K562 (cell line): ENCODE measurements around the gene NMNAT1. TPM values are rescaled to one million over a fixed set of nuclear protein-coding genes. Genes with fewer than 3 reads are reported as not detected.

Source experiments
- BRD9 ChIP-seq: fragments of 450-650 bp; IDR thresholded peaks from 2 replicates; pipeline ENCODE4 v1.6.1; 2018; ENCODE audit warnings: low read depth; ENCODE audit not compliant: partially characterized antibody
- CC2D1A ChIP-seq: fragments of 450-650 bp; IDR thresholded peaks from 2 replicates; pipeline ENCODE4 v1.6.1; 2017; ENCODE audit warnings: mild to moderate bottlenecking
- CTBP1 ChIP-seq: fragments of 450-650 bp; IDR thresholded peaks from 2 replicates; pipeline ENCODE4 v1.6.1; 2016; ENCODE audit warnings: borderline replicate concordance
- JUN ChIP-seq, 2 experiments: sonication (generic) in 1 of 2; formaldehyde crosslinking in 1 of 2; IDR thresholded peaks; 2 replicates each; pipeline versions ENCODE4 v1.6.1 to v1.8.0; 2012 to 2022; ENCODE audit warnings: borderline replicate concordance in 2 of 2, mild to moderate bottlenecking in 2 of 2, improper control_type of control experiment in 1 of 2, low read depth in 1 of 2, low read length in 1 of 2, missing genetic modification reagents in 1 of 2
- MTA3 ChIP-seq: fragments of 450-650 bp; formaldehyde crosslinking; IDR thresholded peaks from 2 replicates; pipeline ENCODE4 v1.6.1; 2017; ENCODE audit warnings: mild to moderate bottlenecking, borderline replicate concordance
- NFYB ChIP-seq: IDR thresholded peaks from 2 replicates; pipeline ENCODE4 v1.6.1; 2011; ENCODE audit warnings: mild to moderate bottlenecking, moderate library complexity; ENCODE audit not compliant: insufficient read length; ENCODE audit errors: extremely low read depth
- NR2C2 ChIP-seq, 2 experiments: fragments of 200-800 bp in 1 of 2; sonication (Bioruptor generic) in 1 of 2; sonication (generic) in 1 of 2; formaldehyde crosslinking in 1 of 2; IDR thresholded peaks; 2 replicates each; pipeline versions ENCODE4 v1.6.1 to v1.8.0; 2016 to 2022; ENCODE audit warnings: mild to moderate bottlenecking in 1 of 2, missing compliant biosample characterization in 1 of 2, missing genetic modification characterization in 1 of 2, missing genetic modification reagents in 1 of 2
- TAF15 ChIP-seq: fragments of 200-400 bp; formaldehyde crosslinking; IDR thresholded peaks from 2 replicates; pipeline ENCODE4 v1.6.1; 2017; ENCODE audit warnings: mild to moderate bottlenecking, low read depth, low read length, moderate library complexity
- ZNF263 ChIP-seq: sonication (generic); formaldehyde crosslinking; IDR thresholded peaks from 2 replicates; pipeline ENCODE4 v1.8.0; 2022; ENCODE audit warnings: mild to moderate bottlenecking, missing genetic modification reagents, borderline replicate concordance
- ZNF507 ChIP-seq: conservative IDR thresholded peaks from 2 replicates; pipeline ENCODE4 v1.6.1; 2017; ENCODE audit warnings: missing genetic modification characterization, missing compliant biosample characterization
- polyA plus RNA-seq, 8 experiments: library from polyadenylated mRNA; depleted of rRNA in 4 of 8; stranded (reverse) in 5 of 8; unstranded in 3 of 8; fragments of >200 nt; fragmentation: Nextera tagmentation in 2 of 8; fragmentation: Illumina TruSeq in 1 of 8; extraction: Ambion mirVana in 2 of 8; extraction: Trizol in 1 of 8; gene quantifications; 2 replicates each; pipeline versions ENCODE4 v1.2.1 to v1.2.3, GENCODE V29; 2011 to 2014; ENCODE audit warnings: inconsistent platforms in 1 of 8, missing spikeins in 1 of 8
- total RNA-seq, 7 experiments: library from RNA; depleted of rRNA in 6 of 7; stranded (reverse); fragments of >200 nt in 6 of 7; fragmentation: Illumina TruSeq in 2 of 7; extraction: Trizol in 2 of 7; gene quantifications; 2 replicates each; pipeline versions ENCODE4 v1.2.1 to v1.2.3, GENCODE V29; 2011 to 2021; ENCODE audit warnings: low replicate concordance in 1 of 7
- TF ChIP-seq, protein P1 (sequence below), 2 experiments: fragments of 450-650 bp; IDR thresholded peaks; 2 replicates each; pipeline ENCODE4 v1.6.1; 2018; ENCODE audit warnings: mild to moderate bottlenecking in 2 of 2, low read depth in 1 of 2; ENCODE audit not compliant: partially characterized antibody in 2 of 2
- TF ChIP-seq, protein P2 (sequence below): fragments of 250-450 bp; sonication (Bioruptor Pico); IDR thresholded peaks from 2 replicates; pipeline ENCODE4 v1.4.0; 2020; ENCODE audit warnings: mild to moderate bottlenecking, moderate library complexity, borderline replicate concordance
- TF ChIP-seq, protein P3 (sequence below): fragments of 250-450 bp; sonication (Bioruptor Pico); IDR thresholded peaks from 2 replicates; pipeline ENCODE4 v1.5.0; 2020; ENCODE audit warnings: mild to moderate bottlenecking, borderline replicate concordance

The NMNAT1 gene
- total and polyA plus RNA-seq, 9 of the 15 experiments (the other 6 are each of a cell fraction or from before 2014, with no cell fraction given): 5.1 to 14.6 (median 12.1) TPM

DNA sequence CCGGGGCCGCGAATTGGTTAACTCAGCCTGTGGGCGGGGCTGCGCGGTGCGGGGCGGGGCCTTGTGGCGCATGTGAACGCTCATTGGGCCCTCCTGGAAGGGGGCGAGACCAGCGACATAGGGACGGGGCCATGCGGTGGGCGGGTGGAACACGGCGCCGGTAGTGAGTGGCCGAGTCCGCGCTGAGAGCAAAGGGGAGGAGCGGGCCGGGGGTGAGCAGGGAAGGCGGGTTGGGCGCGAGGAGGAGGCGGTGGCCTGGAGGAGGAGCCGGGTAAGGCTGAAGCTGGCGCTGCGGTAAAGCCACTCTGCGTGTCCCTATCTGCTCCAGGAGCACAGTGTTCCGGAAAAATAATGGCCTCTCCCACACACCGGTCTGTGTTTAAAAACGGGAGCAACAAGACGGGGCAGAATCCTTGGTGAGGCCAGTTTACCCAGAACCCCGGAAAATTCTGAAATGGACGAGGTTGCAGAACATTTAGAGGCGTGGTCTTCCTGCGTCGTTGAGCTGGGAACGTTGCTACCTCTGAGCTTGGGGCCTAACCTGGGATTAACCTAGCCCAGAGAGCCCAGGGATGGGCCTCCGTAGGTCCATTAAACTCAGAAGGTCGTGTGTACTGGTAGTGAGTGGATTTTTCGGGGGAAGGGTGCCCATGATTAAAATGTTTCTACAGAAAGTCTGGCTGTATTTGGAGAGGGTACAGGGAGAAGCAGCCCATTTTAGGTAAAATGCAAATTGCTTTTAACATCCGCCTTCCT is 32.7 kb upstream of the NMNAT1 start (continued):
- TF ChIP-seq, protein P1, sequence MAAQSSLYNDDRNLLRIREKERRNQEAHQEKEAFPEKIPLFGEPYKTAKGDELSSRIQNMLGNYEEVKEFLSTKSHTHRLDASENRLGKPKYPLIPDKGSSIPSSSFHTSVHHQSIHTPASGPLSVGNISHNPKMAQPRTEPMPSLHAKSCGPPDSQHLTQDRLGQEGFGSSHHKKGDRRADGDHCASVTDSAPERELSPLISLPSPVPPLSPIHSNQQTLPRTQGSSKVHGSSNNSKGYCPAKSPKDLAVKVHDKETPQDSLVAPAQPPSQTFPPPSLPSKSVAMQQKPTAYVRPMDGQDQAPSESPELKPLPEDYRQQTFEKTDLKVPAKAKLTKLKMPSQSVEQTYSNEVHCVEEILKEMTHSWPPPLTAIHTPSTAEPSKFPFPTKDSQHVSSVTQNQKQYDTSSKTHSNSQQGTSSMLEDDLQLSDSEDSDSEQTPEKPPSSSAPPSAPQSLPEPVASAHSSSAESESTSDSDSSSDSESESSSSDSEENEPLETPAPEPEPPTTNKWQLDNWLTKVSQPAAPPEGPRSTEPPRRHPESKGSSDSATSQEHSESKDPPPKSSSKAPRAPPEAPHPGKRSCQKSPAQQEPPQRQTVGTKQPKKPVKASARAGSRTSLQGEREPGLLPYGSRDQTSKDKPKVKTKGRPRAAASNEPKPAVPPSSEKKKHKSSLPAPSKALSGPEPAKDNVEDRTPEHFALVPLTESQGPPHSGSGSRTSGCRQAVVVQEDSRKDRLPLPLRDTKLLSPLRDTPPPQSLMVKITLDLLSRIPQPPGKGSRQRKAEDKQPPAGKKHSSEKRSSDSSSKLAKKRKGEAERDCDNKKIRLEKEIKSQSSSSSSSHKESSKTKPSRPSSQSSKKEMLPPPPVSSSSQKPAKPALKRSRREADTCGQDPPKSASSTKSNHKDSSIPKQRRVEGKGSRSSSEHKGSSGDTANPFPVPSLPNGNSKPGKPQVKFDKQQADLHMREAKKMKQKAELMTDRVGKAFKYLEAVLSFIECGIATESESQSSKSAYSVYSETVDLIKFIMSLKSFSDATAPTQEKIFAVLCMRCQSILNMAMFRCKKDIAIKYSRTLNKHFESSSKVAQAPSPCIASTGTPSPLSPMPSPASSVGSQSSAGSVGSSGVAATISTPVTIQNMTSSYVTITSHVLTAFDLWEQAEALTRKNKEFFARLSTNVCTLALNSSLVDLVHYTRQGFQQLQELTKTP (IDR thresholded peaks at IDR 0.05; ENCODE audit: low read depth in 1 of 2, partially characterized antibody in 2 of 2): peak in 1 of 2 experiments; percentile 48
- TF ChIP-seq CTBP1 (peak; percentile 62; the same call in 1 of the 2 replicates), NR2C2 (CRISPR knock-in tag; IDR thresholded peaks at IDR 0.05) (no peak), NR2C2 (tag; IDR thresholded peaks at IDR 0.05) (peak; percentile 75; the same call in 1 of the 2 replicates), BRD9 (peak; percentile 35), ZNF507 (no peak), MTA3 (peak; percentile 84; the same call in 1 of the 2 replicates), TAF15 (no peak), NFYB (no peak), JUN (IDR thresholded peaks at IDR 0.05; ENCODE audit: borderline replicate concordance, low read depth, low read length) (0 out of 2 replicates have a peak, but pooled peaks have one; percentile 3), JUN (CRISPR knock-in tag; IDR thresholded peaks at IDR 0.05; ENCODE audit: borderline replicate concordance) (no peak), ZNF263 (CRISPR knock-in tag) (peak; percentile 87), CC2D1A (0 out of 2 replicates have a peak, but pooled peaks have one; percentile 18)
- TF ChIP-seq, protein P2, sequence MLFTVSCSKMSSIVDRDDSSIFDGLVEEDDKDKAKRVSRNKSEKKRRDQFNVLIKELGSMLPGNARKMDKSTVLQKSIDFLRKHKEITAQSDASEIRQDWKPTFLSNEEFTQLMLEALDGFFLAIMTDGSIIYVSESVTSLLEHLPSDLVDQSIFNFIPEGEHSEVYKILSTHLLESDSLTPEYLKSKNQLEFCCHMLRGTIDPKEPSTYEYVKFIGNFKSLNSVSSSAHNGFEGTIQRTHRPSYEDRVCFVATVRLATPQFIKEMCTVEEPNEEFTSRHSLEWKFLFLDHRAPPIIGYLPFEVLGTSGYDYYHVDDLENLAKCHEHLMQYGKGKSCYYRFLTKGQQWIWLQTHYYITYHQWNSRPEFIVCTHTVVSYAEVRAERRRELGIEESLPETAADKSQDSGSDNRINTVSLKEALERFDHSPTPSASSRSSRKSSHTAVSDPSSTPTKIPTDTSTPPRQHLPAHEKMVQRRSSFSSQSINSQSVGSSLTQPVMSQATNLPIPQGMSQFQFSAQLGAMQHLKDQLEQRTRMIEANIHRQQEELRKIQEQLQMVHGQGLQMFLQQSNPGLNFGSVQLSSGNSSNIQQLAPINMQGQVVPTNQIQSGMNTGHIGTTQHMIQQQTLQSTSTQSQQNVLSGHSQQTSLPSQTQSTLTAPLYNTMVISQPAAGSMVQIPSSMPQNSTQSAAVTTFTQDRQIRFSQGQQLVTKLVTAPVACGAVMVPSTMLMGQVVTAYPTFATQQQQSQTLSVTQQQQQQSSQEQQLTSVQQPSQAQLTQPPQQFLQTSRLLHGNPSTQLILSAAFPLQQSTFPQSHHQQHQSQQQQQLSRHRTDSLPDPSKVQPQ (CRISPR knock-in tag): no peak
- TF ChIP-seq, protein P3, sequence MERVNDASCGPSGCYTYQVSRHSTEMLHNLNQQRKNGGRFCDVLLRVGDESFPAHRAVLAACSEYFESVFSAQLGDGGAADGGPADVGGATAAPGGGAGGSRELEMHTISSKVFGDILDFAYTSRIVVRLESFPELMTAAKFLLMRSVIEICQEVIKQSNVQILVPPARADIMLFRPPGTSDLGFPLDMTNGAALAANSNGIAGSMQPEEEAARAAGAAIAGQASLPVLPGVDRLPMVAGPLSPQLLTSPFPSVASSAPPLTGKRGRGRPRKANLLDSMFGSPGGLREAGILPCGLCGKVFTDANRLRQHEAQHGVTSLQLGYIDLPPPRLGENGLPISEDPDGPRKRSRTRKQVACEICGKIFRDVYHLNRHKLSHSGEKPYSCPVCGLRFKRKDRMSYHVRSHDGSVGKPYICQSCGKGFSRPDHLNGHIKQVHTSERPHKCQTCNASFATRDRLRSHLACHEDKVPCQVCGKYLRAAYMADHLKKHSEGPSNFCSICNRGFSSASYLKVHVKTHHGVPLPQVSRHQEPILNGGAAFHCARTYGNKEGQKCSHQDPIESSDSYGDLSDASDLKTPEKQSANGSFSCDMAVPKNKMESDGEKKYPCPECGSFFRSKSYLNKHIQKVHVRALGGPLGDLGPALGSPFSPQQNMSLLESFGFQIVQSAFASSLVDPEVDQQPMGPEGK: peak; percentile 10; the same call in 1 of the 2 replicates
